ENCODE results near the gene SULT1C3. TPM values are rescaled to one million over a fixed set of nuclear protein-coding genes. Genes with fewer than 3 reads are reported as not detected.

Gene SULT1C3
- total and polyA plus RNA-seq, 2 of the 13 experiments (the other 11 are each of a cell fraction or from before 2014, with no cell fraction given) = not detected

DNA sequence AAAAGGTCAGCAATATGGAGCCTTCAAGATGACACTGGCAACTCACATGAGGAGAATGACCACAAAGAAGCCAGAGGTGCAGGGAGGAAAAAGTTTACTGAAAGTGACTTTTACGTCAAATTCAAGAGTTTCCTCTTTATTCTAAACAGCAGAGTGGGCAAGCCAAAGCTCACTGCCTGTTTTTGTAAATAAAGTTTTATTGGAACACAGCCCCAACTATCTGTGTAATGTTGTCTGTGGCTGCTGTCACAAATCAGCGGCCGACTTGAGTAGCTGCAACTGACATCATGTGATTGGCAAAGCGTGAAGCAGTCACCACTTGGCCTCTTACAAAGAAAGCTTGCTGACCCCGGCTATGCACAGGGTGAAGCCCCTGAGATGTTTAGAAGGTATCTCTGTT is 39.7 kb downstream of the SULT1C3 start:
- Histone ChIP-seq H3K36me3 (replicated peaks in 1 of 2; ENCODE audit: control insufficient read depth in 1 of 2, insufficient read depth in 2 of 2, low read length in 2 of 2) (no peaks in the 10 kb centered on the region), H3K27ac (ENCODE audit: extremely low read length, insufficient read depth, low read length) (no peak overlapping the region), H3K79me2 (ENCODE audit: insufficient read depth, low read length) (no peaks in the 10 kb centered on the region), H3K4me2 (ENCODE audit: low read depth, low read length) (no peak overlapping the region), H3K27me3 (ENCODE audit: control insufficient read depth in 1 of 2, insufficient read depth in 2 of 2, low read length in 2 of 2) (peaks cover 0 to 4% of the 10 kb centered on the region in 2 experiments; a peak in 1 of 5 replicates), H3K4me3 (replicated peaks in 1 of 3; ENCODE audit: insufficient read depth in 1 of 3, low read depth in 2 of 3, low read length in 3 of 3) (no peak overlapping the region), H3K4me1 (ENCODE audit: insufficient read depth, low read length) (no peaks in the 10 kb centered on the region), H3K9me3 (ENCODE audit: low read length) (no peaks in the 10 kb centered on the region), H4K20me1 (ENCODE audit: insufficient read depth, low read length) (no peaks in the 10 kb centered on the region), H3K9ac (ENCODE audit: insufficient read depth, low read depth, low read length) (no peak overlapping the region), H2AFZ (ENCODE audit: low read length) (no peak overlapping the region)
- FAIRE-seq = no peak
- no peak for ATAC-seq
- in situ Hi-C loops (cut with HindIII; ENCODE audit: extremely low pct_ligation_motif_present, low pct_unique_long_range_greater_than_20kb) (no loop called here), intact Hi-C loops (cut with micrococcal nuclease; ENCODE audit: unreplicated experiment) (no loop called here)
- ChIA-PET CTCF (ENCODE audit: low intra/inter-chr PET ratio, low total read pairs) (no interaction called here), POLR2A (interaction anchor here (0.8 kb wide), 1 partner anchor 9 kb away, joined by 3 read pairs; the partner anchor contains the start of gene SULT1C2)
- 43% methylated on average over 5 of the region's 5 CpGs for WGBS (ENCODE audit: low lambda C conversion rate)
- BruUV-seq (replicated peaks) = no TSS peak
- DNase-seq (ENCODE audit: low spot score) = no peak
- TF ChIP-seq MAFK (conservative IDR thresholded peaks at IDR 0.05 in 1 of 2, IDR thresholded peaks at IDR 0.05 in 1 of 2; ENCODE audit: low read length in 2 of 2) (peak in 1 of 2 experiments; percentile 27; a peak in 1 of 4 replicates), HIVEP1 (CRISPR knock-in tag; IDR thresholded peaks at IDR 0.05) (no peak)
- TF ChIP-seq, protein P1, sequence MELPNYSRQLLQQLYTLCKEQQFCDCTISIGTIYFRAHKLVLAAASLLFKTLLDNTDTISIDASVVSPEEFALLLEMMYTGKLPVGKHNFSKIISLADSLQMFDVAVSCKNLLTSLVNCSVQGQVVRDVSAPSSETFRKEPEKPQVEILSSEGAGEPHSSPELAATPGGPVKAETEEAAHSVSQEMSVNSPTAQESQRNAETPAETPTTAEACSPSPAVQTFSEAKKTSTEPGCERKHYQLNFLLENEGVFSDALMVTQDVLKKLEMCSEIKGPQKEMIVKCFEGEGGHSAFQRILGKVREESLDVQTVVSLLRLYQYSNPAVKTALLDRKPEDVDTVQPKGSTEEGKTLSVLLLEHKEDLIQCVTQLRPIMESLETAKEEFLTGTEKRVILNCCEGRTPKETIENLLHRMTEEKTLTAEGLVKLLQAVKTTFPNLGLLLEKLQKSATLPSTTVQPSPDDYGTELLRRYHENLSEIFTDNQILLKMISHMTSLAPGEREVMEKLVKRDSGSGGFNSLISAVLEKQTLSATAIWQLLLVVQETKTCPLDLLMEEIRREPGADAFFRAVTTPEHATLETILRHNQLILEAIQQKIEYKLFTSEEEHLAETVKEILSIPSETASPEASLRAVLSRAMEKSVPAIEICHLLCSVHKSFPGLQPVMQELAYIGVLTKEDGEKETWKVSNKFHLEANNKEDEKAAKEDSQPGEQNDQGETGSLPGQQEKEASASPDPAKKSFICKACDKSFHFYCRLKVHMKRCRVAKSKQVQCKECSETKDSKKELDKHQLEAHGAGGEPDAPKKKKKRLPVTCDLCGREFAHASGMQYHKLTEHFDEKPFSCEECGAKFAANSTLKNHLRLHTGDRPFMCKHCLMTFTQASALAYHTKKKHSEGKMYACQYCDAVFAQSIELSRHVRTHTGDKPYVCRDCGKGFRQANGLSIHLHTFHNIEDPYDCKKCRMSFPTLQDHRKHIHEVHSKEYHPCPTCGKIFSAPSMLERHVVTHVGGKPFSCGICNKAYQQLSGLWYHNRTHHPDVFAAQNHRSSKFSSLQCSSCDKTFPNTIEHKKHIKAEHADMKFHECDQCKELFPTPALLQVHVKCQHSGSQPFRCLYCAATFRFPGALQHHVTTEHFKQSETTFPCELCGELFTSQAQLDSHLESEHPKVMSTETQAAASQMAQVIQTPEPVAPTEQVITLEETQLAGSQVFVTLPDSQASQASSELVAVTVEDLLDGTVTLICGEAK (IDR thresholded peaks at IDR 0.05) = peak; percentile 38; the same call in 1 of the 2 replicates
- TF ChIP-seq, protein P1 (CRISPR knock-in tag; IDR thresholded peaks at IDR 0.05) = peak; percentile 94

All from HepG2 (cell line).